Stimulated activated CD4-positive, alpha-beta T cell treated with anti-CD3 and anti-CD28 coated beads, Interleukin-2, amount 100 ng/mL, for 4 hours (primary cell): ENCODE measurements around the gene FOXE1.

ENCODE experiments used
- DNase-seq: peaks from one replicate; pipeline ENCODE4 v3.0.0-alpha.2; 2020; ENCODE audit warnings: low read depth

Gene FOXE1

GRCh38 chr9:97866848-97867247, 13.8 kb downstream of the FOXE1 start:
- DNase-seq, result no peak

- no peak for DNase-seq
Measured at GRCh38 chr9:97868859-97869258, 15.8 kb downstream of the FOXE1 start.

- DNase-seq, result no peak
Measured at GRCh38 chr9:97873425-97873824, 20.4 kb downstream of the FOXE1 start.

- no peak for DNase-seq
Measured at GRCh38 chr9:97873882-97874281, 20.9 kb downstream of the FOXE1 start.

- no peak for DNase-seq
Measured at GRCh38 chr9:97874624-97875023, 21.6 kb downstream of the FOXE1 start.

- no peak for DNase-seq
Measured at GRCh38 chr9:97875111-97875510, 22.1 kb downstream of the FOXE1 start.

GRCh38 chr9:97876061-97876460, 23.0 kb downstream of the FOXE1 start:
- DNase-seq, result no peak

- no peak for DNase-seq
Measured at GRCh38 chr9:97880336-97880735, 27.3 kb downstream of the FOXE1 start.

- DNase-seq, result peak; percentile 43
Measured at GRCh38 chr9:97889941-97890887, 37.2 kb downstream of the FOXE1 start.

GRCh38 chr9:97891736-97892135, 38.7 kb downstream of the FOXE1 start:
- no peak for DNase-seq

GRCh38 chr9:97892421-97892820, 39.4 kb downstream of the FOXE1 start:
- no peak for DNase-seq

GRCh38 chr9:97895211-97895610, 42.2 kb downstream of the FOXE1 start:
- no peak for DNase-seq

GRCh38 chr9:97895695-97896332, 42.8 kb downstream of the FOXE1 start:
- no peak for DNase-seq

GRCh38 chr9:97900103-97900737, 47.2 kb downstream of the FOXE1 start:
- no peak for DNase-seq

- no peak for DNase-seq
Measured at GRCh38 chr9:97900738-97901565, 47.9 kb downstream of the FOXE1 start.

GRCh38 chr9:97903177-97903576, 50.2 kb downstream of the FOXE1 start:
- DNase-seq, result no peak

- DNase-seq, result no peak
Measured at GRCh38 chr9:97904725-97905124, 51.7 kb downstream of the FOXE1 start.

GRCh38 chr9:97905228-97905627, 52.2 kb downstream of the FOXE1 start:
- peak; percentile 45 for DNase-seq
